Endothelial cell of umbilical vein (primary cell): Measurements from ENCODE around the gene WHRN. TPM values are rescaled to one million over a fixed set of nuclear protein-coding genes. Genes with fewer than 3 reads are reported as not detected.

ENCODE experiments used
- BruUV-seq: library from RNA; stranded (reverse); fragments of 400-500 nt; replicated peaks from 2 replicates; lab custom pipeline; 2021; lab: Mats Ljungman, UMichigan
- CTCF ChIA-PET: fragments of 300-600, 350-600 bp; sonication (Branson Sonifier 250); formaldehyde crosslinking; loops from one replicate; lab custom pipeline; 2021; ENCODE audit warnings: antibody characterized with exemption, inconsistent platforms; lab: Charles Lee
- POLR2A ChIA-PET: fragments of 300-600, 350-600 bp; sonication (Branson Sonifier 250); formaldehyde crosslinking; loops from one replicate; lab custom pipeline; 2021; ENCODE audit warnings: antibody characterized with exemption, inconsistent platforms; lab: Charles Lee
- DNase-seq: peaks from one replicate; pipeline ENCODE4 v3.0.0-alpha.2; 2011; ENCODE audit warnings: low read depth, low spot score
- FAIRE-seq: peaks from 2 replicates; lab custom pipeline; 2011; peaks lifted over from hg19 to GRCh38; lab: Jason Lieb, UNC
- H2AFZ ChIP-seq: 2 replicates; pipeline ENCODE4 v1.6.0; 2012; ENCODE audit warnings: low read depth, low read length, control low read depth, inconsistent platforms
- H3K27ac ChIP-seq: 2 replicates; pipeline ENCODE4 v1.5.1; 2011; ENCODE audit warnings: low read depth, mild to moderate bottlenecking, control low read depth, low read length, moderate library complexity; ENCODE audit not compliant: insufficient read depth
- H3K27me3 ChIP-seq, 2 experiments: 2 replicates each; pipeline versions ENCODE4 v1.6.0 to v1.6.1; 2011; ENCODE audit warnings: low read length in 2 of 2, mixed read lengths in 1 of 2; ENCODE audit not compliant: control insufficient read depth in 2 of 2, insufficient read depth in 2 of 2
- H3K36me3 ChIP-seq, 2 experiments: 2 replicates in 1 of 2; 3 replicates in 1 of 2; pipeline ENCODE4 v1.5.1; 2011; ENCODE audit warnings: low read length in 2 of 2, mild to moderate bottlenecking in 1 of 2, moderate library complexity in 1 of 2; ENCODE audit not compliant: control insufficient read depth in 2 of 2, insufficient read depth in 2 of 2; ENCODE audit errors: extremely low read depth in 1 of 2
- H3K4me1 ChIP-seq: 3 replicates; pipeline ENCODE4 v1.5.1; 2011; ENCODE audit warnings: mild to moderate bottlenecking, low read length; ENCODE audit not compliant: control insufficient read depth, insufficient read depth; ENCODE audit errors: extremely low read depth
- H3K4me2 ChIP-seq: 2 replicates; pipeline ENCODE4 v1.6.1; 2011; ENCODE audit warnings: low read length, control low read depth, mixed read lengths; ENCODE audit not compliant: insufficient read depth
- H3K4me3 ChIP-seq, 3 experiments: fragments of 200-600 bp in 1 of 3; sonication (generic), shearing (Covaris generic) in 1 of 3; replicated peaks in 1 of 3; 2 replicates each; pipeline ENCODE4 v1.5.1; 2011 to 2016; ENCODE audit warnings: control low read depth in 3 of 3, low read length in 3 of 3, mild to moderate bottlenecking in 2 of 3, inconsistent platforms in 1 of 3, low read depth in 1 of 3, moderate library complexity in 1 of 3; ENCODE audit not compliant: insufficient read depth in 1 of 3
- H3K79me2 ChIP-seq: 2 replicates; pipeline ENCODE4 v1.6.0; 2012; ENCODE audit warnings: low read length, inconsistent platforms; ENCODE audit not compliant: control insufficient read depth, insufficient read depth
- H3K9ac ChIP-seq: replicated peaks from 2 replicates; pipeline ENCODE3; 2011; ENCODE audit warnings: low read length, control low read depth; ENCODE audit not compliant: insufficient read depth; ENCODE audit errors: extremely low read depth
- H3K9me1 ChIP-seq: replicated peaks from 3 replicates; pipeline ENCODE4 v1.6.0; 2011; ENCODE audit warnings: mild to moderate bottlenecking, low read length; ENCODE audit not compliant: control insufficient read depth, insufficient read depth; ENCODE audit errors: extremely low read depth
- H3K9me3 ChIP-seq: replicated peaks from 2 replicates; pipeline ENCODE4 v1.5.1; 2012; ENCODE audit warnings: low read length, inconsistent platforms; ENCODE audit not compliant: control insufficient read depth, insufficient read depth
- H4K20me1 ChIP-seq: replicated peaks from 2 replicates; pipeline ENCODE3; 2011; ENCODE audit warnings: mild to moderate bottlenecking, low read length; ENCODE audit not compliant: control insufficient read depth, insufficient read depth; ENCODE audit errors: extremely low read depth
- CTCF ChIP-seq, 2 donors: IDR thresholded peaks; 1 replicate in 1 of 2; 2 replicates in 1 of 2; pipeline ENCODE4 v1.5.1; 2011; ENCODE audit warnings: low read length in 2 of 2, mild to moderate bottlenecking in 2 of 2, moderate library complexity in 2 of 2, control low read depth in 1 of 2, inconsistent platforms in 1 of 2, low read depth in 1 of 2; ENCODE audit not compliant: insufficient read depth in 1 of 2; ENCODE audit errors: extremely low read depth in 1 of 2
- EZH2 ChIP-seq: IDR thresholded peaks from 2 replicates; pipeline ENCODE4 v1.6.1; 2012; ENCODE audit warnings: borderline replicate concordance, low read depth, mild to moderate bottlenecking, moderate library complexity, low read length, inconsistent platforms; ENCODE audit not compliant: severe bottlenecking
- FOS ChIP-seq: IDR thresholded peaks from 2 replicates; pipeline ENCODE4 v1.6.1; 2011; ENCODE audit warnings: mild to moderate bottlenecking, low read length, moderate library complexity, borderline replicate concordance; ENCODE audit not compliant: insufficient read depth
- GATA2 ChIP-seq: IDR thresholded peaks from 2 replicates; pipeline ENCODE4 v1.7.0; 2011; ENCODE audit warnings: low read depth, mild to moderate bottlenecking, moderate library complexity, mixed read lengths, low read length; ENCODE audit not compliant: insufficient read length, insufficient read depth
- JUN ChIP-seq: IDR thresholded peaks from 2 replicates; pipeline ENCODE4 v1.6.1; 2011; ENCODE audit warnings: borderline replicate concordance, low read depth; ENCODE audit not compliant: insufficient read length, insufficient read depth
- MAX ChIP-seq: IDR thresholded peaks from 2 replicates; pipeline ENCODE4 v1.6.1; 2011; ENCODE audit not compliant: insufficient read depth, insufficient read length
- MYC ChIP-seq: IDR thresholded peaks from one replicate; pipeline ENCODE4 v1.6.1; 2011; ENCODE audit warnings: mild to moderate bottlenecking, low read depth, low read length
- POLR2A ChIP-seq: IDR thresholded peaks from 2 replicates; pipeline ENCODE4 v1.6.1; 2012; ENCODE audit warnings: low read depth, mild to moderate bottlenecking, control low read depth, low read length
- POLR2AphosphoS5 ChIP-seq: IDR thresholded peaks from 2 replicates; pipeline ENCODE4 v1.6.1; 2012; ENCODE audit warnings: low read depth, mild to moderate bottlenecking, control low read depth, low read length, moderate library complexity; ENCODE audit not compliant: insufficient read depth
- dilution Hi-C: fragments of 300-500 bp; cut with MboI; formaldehyde crosslinking; loops from one replicate; pipeline ENCODE4 v1.15.0; 2019; ENCODE audit warnings: low sequenced_read_pairs; ENCODE audit not compliant: extremely low pct_ligation_motif_present
- intact Hi-C: fragments of 100-400 bp; cut with micrococcal nuclease; formaldehyde crosslinking; loops from one replicate; pipeline ENCODE4 v1.10.0; 2022
- polyA plus RNA-seq, 4 experiments: library from polyadenylated mRNA; depleted of rRNA in 3 of 4; stranded (reverse) in 3 of 4; unstranded in 1 of 4; fragments of >200 nt; gene quantifications; 2 replicates each; pipeline versions ENCODE4 v1.2.1 to v1.2.3, GENCODE V29; 2011 to 2012; ENCODE audit warnings: missing spikeins in 1 of 4
- total RNA-seq: library from RNA; stranded (reverse); gene quantifications from 2 replicates; pipeline ENCODE4 v1.2.3, GENCODE V29; 2021

WHRN gene
- total and polyA plus RNA-seq, 2 donors (not counting 3 experiments of a cell fraction or from before 2014, with no cell fraction given) = 0.35 to 0.69 TPM

- Histone ChIP-seq H3K9ac (no peak overlapping the region), H3K9me3 (no peaks in the 10 kb centered on the region), H4K20me1 (no peaks in the 10 kb centered on the region), H3K27ac (peak overlapping the region; percentile 22), H2AFZ (no peak overlapping the region), H3K27me3 (no peaks in the 10 kb centered on the region), H3K4me1 (peaks cover 16% of the 10 kb centered on the region), H3K4me3 (no peak overlapping the region), H3K4me2 (peak overlapping the region; percentile 69), H3K9me1 (no peaks in the 10 kb centered on the region), H3K36me3 (no peaks in the 10 kb centered on the region), H3K79me2 (no peaks in the 10 kb centered on the region)
- dilution Hi-C loops = no loop called here
- TF ChIP-seq GATA2 = no peak
- TF ChIP-seq JUN = no peak
- no peak for TF ChIP-seq FOS
- TF ChIP-seq MAX = no peak
- no peak for TF ChIP-seq POLR2A
- no peak for TF ChIP-seq MYC
- no peak for TF ChIP-seq POLR2AphosphoS5
- no peak for TF ChIP-seq CTCF (IDR thresholded peaks at IDR 0.05; ENCODE audit: extremely low read depth in 1 of 2, insufficient read depth in 1 of 2, low read depth in 1 of 2, low read length in 2 of 2)
- TF ChIP-seq EZH2 = no peak
- ChIA-PET CTCF (interaction anchor here (1.0 to 1.7 kb wide), 3 partner anchors 9 to 40 kb away, joined by 4 to 7 read pairs (median 5); no protein-coding TSS in a partner anchor), POLR2A (no interaction called here)
- intact Hi-C loops = loop anchor here (1.0 kb wide), 1 partner anchor 144 kb away; no protein-coding TSS in a partner anchor
- DNase-seq (no peak), FAIRE-seq (no peak)
- BruUV-seq = no TSS peak
Observed at GRCh38 chr9:114445616-114446015, 59.7 kb downstream of the WHRN start.
